Measurements from ENCODE around the gene BRSK1.

DNA sequence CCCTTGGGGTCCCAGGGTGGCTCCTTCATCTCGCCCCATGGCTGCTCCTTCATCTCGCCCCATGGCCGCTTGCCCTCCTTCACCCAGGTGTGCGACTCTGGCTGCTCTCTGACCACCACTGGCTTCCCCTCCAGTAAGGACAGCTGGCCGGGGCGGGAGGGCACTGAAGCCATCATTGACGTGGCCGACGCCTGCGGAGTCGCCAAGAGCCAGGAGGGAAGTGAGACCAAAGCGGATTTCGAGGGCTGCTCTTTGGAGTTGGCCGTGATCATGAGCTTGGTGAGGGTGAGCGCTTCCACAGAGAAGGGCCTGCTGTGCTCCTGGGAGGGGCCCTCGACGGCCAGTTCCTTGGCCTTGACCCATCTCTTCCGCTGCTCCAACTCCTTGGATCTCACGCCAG is 74.7 kb downstream of the BRSK1 start:
- TF ChIP-seq EZH2 (IDR thresholded peaks at IDR 0.05; ENCODE audit: low read length, missing control alignments), result no peak
- TF ChIP-seq, protein P1, sequence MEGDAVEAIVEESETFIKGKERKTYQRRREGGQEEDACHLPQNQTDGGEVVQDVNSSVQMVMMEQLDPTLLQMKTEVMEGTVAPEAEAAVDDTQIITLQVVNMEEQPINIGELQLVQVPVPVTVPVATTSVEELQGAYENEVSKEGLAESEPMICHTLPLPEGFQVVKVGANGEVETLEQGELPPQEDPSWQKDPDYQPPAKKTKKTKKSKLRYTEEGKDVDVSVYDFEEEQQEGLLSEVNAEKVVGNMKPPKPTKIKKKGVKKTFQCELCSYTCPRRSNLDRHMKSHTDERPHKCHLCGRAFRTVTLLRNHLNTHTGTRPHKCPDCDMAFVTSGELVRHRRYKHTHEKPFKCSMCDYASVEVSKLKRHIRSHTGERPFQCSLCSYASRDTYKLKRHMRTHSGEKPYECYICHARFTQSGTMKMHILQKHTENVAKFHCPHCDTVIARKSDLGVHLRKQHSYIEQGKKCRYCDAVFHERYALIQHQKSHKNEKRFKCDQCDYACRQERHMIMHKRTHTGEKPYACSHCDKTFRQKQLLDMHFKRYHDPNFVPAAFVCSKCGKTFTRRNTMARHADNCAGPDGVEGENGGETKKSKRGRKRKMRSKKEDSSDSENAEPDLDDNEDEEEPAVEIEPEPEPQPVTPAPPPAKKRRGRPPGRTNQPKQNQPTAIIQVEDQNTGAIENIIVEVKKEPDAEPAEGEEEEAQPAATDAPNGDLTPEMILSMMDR (conservative IDR thresholded peaks at IDR 0.05 in 1 of 2, IDR thresholded peaks at IDR 0.05 in 1 of 2; ENCODE audit: low read depth in 1 of 2, low read length in 2 of 2), result no peak

Data from fibroblast of lung (primary cell).